ENCODE data around the gene PSMA8.
"Not testable (repeated sequence)": the region's sequence is repeated elsewhere in the genome, so short reads cannot be mapped to it uniquely, and the experiment has no call there.

- TF ChIP-seq CTCF (IDR thresholded peaks at IDR 0.05 in 8 of 11, conservative IDR thresholded peaks at IDR 0.05 in 3 of 11); POLR2A (IDR thresholded peaks at IDR 0.05): not testable (repeated sequence)
These were observed 105.0 kb downstream of the PSMA8 start for GRCh38 chr18:26238718-26239117.
